HuH-7.5 (cell line): ENCODE measurements around the gene ETV3.
"Not testable (repeated sequence)": the region's sequence is repeated elsewhere in the genome, so short reads cannot be mapped to it uniquely, and the experiment has no call there.

Experiments used
- DNase-seq: peaks from one replicate; pipeline ENCODE4 v3.0.0; 2011; ENCODE audit warnings: low spot score

ETV3 gene

GRCh38 chr1:157112186-157112867, 25.9 kb downstream of the ETV3 start:
- DNase-seq: no peak

- DNase-seq: no peak
These were observed 26.6 kb downstream of the ETV3 start for GRCh38 chr1:157111396-157112165.

- no peak for DNase-seq
These were observed 27.5 kb downstream of the ETV3 start for GRCh38 chr1:157110686-157111085.

- no peak for DNase-seq
These were observed 28.2 kb downstream of the ETV3 start for GRCh38 chr1:157110003-157110402.

GRCh38 chr1:157108448-157108847, 29.7 kb downstream of the ETV3 start:
- no peak for DNase-seq

- no peak for DNase-seq
These were observed 30.5 kb downstream of the ETV3 start for GRCh38 chr1:157107702-157108101.

- no peak for DNase-seq
These were observed 31.4 kb downstream of the ETV3 start for GRCh38 chr1:157106813-157107189.

GRCh38 chr1:157105988-157106812, 32.0 kb downstream of the ETV3 start:
- no peak for DNase-seq

GRCh38 chr1:157105298-157105987, 32.8 kb downstream of the ETV3 start:
- no peak for DNase-seq

- no peak for DNase-seq
These were observed 33.4 kb downstream of the ETV3 start for GRCh38 chr1:157104598-157105293.

- DNase-seq: no peak
These were observed 34.9 kb downstream of the ETV3 start for GRCh38 chr1:157103268-157103667.

GRCh38 chr1:157101149-157101548, 37.0 kb downstream of the ETV3 start:
- no peak for DNase-seq

GRCh38 chr1:157099633-157100009, 38.6 kb downstream of the ETV3 start, which contains the start of gene ETV3L:
Gene ETV3L, minus strand, starts transcription at chr1:157099808. Its CDS starts 285 bp downstream, at chr1:157099523.
- DNase-seq: no peak

- DNase-seq: not testable (repeated sequence)
These were observed 39.1 kb downstream of the ETV3 start for GRCh38 chr1:157098987-157099632.

- no peak for DNase-seq
These were observed 39.7 kb downstream of the ETV3 start for GRCh38 chr1:157098519-157098918.

- no peak for DNase-seq
These were observed 40.5 kb downstream of the ETV3 start for GRCh38 chr1:157097692-157098091.

GRCh38 chr1:157096881-157097280, 41.3 kb downstream of the ETV3 start:
- DNase-seq: no peak

GRCh38 chr1:157095551-157095950, 42.6 kb downstream of the ETV3 start:
- DNase-seq: no peak

GRCh38 chr1:157095091-157095490, 43.1 kb downstream of the ETV3 start:
- DNase-seq: no peak

- DNase-seq: no peak
These were observed 45.4 kb downstream of the ETV3 start for GRCh38 chr1:157092831-157093230.
